AG10803 (cell line): ENCODE measurements around the gene ELOVL7.
"Not testable (repeated sequence)": the region's sequence is repeated elsewhere in the genome, so short reads cannot be mapped to it uniquely, and the experiment has no call there.

Experiments used
- DNase-seq: peaks from one replicate; pipeline ENCODE4 v3.0.0; 2010; ENCODE audit warnings: low read depth
- H3K4me3 ChIP-seq: 2 replicates; pipeline ENCODE4 v1.5.1; 2011; ENCODE audit warnings: mild to moderate bottlenecking, low read length, control low read depth
- CTCF ChIP-seq: conservative IDR thresholded peaks from 2 replicates; pipeline ENCODE4 v1.5.1; 2011; ENCODE audit warnings: mild to moderate bottlenecking, low read length, control low read depth, inconsistent platforms

Gene ELOVL7

GRCh38 chr5:60809891-60810425, 34.1 kb downstream of the ELOVL7 start:
- no peak overlapping the region for H3K4me3 ChIP-seq
- DNase-seq: no peak
- TF ChIP-seq CTCF: no peak

DNA sequence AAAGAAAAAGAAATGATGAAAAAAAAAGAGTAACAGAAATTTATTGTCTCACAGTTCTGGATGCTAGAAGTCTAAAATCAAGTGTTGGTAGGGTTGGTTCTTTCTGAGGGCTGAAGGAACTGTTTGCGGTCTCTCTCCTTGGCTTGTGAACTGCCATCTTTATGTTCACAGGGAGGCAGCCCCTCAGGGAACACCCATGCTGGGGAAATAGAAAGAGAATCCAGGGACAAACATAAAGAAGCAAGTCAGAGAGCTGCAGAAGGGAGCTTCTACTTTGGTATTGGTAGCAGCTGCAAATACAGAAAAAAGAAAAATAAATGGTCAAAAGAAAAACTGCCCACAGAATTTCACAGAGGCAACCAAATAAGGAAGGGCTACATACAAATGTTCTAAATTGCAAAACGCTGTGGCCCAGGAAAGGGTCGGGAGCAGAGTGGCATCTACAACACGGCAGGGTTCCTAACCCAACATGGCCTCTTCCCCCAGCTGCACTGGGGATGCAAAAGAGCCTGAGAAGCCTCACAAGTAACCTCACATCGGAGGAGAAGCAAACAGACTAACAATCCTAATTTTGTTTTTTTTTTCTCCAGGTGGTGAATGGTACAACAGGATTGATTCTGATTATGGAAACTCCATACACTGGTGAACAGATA, 37.4 kb downstream of the ELOVL7 start:
- TF ChIP-seq CTCF: no peak
- no peak overlapping the region for H3K4me3 ChIP-seq
- no peak for DNase-seq

DNA sequence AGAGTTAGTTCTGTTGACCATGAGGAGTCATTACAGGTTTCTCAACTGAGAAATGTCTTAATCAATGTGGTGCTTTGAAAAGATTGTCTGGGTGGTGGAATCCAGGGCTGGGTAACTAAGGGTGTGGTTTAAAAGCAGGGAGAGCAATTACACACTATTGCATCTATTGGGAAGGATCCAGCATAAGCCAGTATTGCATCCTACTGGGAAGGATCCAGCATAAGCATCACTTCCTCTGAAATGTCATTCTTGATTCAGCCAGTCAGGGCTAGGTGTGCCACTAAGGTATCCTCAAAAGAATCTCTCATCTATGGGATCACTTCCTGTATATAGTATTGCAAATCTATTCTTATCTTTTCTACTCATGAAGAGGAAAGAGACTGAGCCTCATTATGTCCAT, 38.6 kb downstream of the ELOVL7 start:
- no peak for TF ChIP-seq CTCF
- peak; percentile 4 for DNase-seq
- no peak overlapping the region for H3K4me3 ChIP-seq

GRCh38 chr5:60803712-60804111, 40.4 kb downstream of the ELOVL7 start:
- DNase-seq: no peak
- no peak for TF ChIP-seq CTCF
- no peak overlapping the region for H3K4me3 ChIP-seq

DNA sequence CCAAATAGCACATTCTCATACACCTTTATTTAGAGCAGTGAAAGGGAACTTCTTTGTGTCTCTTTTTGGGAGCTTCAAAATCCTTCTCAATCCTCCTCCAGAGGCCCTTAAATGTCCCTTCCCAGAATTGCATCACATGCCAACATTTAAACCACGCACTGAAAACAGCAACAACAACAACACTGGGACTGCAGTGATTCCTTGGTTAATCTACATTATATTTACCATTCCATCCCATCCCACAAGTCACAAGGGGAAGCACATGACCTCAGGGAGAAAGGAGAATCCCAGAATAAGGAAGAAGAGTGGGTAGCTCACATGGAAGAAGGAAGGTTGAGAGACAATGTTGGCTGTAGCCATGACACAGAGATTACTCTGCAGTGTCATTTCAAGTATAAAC, 41.1 kb downstream of the ELOVL7 start:
- TF ChIP-seq CTCF: no peak
- no peak for DNase-seq

GRCh38 chr5:60802226-60802625, 41.8 kb downstream of the ELOVL7 start:
- H3K4me3 ChIP-seq: no peak overlapping the region
- no peak for DNase-seq
- no peak for TF ChIP-seq CTCF

More for the DNA sequence above, 41.1 kb downstream of the ELOVL7 start:
- H3K4me3 ChIP-seq: no peak overlapping the region

DNA sequence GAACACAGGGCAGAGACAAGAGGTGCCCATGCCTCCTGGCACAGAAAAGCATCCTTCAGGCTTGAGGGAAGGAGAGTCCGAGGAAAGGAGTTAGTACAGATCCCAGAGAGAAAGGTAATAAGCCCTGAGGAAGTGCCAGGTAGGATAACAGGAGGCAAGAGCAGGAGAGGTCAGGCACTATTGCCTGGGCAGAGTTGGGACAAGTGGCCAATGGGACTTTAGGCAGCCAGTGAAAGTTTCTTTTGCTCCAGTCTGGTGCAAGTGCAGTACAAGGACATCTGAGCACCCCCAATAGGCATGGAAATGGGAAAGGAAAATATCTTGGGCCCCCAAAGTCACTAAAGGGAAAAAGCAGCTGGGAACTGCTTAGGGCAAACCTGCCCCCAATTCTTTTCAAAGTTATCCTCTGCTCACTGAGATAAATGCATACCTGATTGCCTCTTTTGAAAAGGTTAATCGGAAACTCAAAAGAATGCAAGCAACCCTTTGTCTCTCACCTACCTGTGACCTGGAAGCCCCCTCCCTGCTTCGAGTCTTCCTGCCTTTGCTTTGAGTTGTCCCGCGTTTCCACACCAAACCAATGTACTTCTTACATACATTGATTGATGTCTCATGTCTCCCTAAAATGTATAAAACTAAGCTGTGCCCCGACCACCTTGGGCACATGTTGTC, 46.5 kb downstream of the ELOVL7 start:
- no peak overlapping the region for H3K4me3 ChIP-seq
- TF ChIP-seq CTCF: no peak
- DNase-seq: no peak

DNA sequence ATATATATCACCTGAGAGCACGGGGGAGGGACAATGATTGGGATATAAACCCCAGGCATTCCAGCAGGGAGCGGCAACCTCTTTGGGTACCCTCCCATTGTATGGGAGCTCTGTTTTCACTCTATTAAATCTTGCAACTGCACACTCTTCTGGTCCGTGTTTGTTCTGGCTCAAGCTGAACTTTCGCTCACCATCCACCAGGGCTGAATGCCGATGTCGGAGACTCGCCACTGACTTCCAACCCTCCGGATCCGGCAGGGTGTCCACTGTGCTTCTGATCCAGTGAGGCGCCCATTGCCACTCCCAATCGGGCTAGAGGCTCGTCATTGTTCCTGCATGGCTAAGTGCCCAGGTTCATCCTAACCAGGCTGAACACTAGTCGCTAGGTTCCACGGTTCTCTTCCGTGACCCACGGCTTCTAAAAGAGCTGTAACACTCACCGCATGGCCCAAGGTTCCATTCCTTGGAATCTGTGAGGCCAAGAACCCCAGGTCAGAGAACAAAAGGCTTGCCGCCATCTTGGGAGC, 48.6 kb downstream of the ELOVL7 start:
- not testable (repeated sequence) for DNase-seq, H3K4me3 ChIP-seq
